GM21619 (cell line): ENCODE data around the gene SUGCT.

Experiments used
- ATAC-seq: cut with Tn5 transposase; IDR thresholded peaks from one replicate; pipeline ENCODE4 v1.9.1; 2021; ENCODE audit not compliant: unreplicated experiment

Gene SUGCT

GRCh38 chr7:40457776-40458480 is 323.1 kb downstream of the SUGCT start:
- no peak for ATAC-seq

DNA sequence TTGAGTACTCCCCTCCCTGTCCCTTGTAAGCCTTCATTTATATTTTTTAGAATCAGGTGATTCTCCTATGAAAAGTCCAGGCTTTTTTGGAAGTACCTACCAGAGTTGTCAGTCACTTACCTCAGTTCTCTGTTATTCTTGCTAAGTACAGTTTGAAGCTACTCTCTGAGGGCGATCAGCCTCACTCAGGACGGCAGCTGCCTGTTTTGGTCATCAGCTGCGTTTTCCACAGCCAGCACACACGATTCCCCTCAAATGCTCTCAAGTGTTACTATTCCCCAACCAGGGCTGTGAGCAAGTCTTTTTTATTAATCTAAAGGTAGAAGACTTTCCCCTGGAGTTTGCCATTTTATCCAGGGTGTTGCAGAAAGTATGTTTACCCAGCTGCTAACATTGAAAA is 328.6 kb downstream of the SUGCT start:
- no peak for ATAC-seq

DNA sequence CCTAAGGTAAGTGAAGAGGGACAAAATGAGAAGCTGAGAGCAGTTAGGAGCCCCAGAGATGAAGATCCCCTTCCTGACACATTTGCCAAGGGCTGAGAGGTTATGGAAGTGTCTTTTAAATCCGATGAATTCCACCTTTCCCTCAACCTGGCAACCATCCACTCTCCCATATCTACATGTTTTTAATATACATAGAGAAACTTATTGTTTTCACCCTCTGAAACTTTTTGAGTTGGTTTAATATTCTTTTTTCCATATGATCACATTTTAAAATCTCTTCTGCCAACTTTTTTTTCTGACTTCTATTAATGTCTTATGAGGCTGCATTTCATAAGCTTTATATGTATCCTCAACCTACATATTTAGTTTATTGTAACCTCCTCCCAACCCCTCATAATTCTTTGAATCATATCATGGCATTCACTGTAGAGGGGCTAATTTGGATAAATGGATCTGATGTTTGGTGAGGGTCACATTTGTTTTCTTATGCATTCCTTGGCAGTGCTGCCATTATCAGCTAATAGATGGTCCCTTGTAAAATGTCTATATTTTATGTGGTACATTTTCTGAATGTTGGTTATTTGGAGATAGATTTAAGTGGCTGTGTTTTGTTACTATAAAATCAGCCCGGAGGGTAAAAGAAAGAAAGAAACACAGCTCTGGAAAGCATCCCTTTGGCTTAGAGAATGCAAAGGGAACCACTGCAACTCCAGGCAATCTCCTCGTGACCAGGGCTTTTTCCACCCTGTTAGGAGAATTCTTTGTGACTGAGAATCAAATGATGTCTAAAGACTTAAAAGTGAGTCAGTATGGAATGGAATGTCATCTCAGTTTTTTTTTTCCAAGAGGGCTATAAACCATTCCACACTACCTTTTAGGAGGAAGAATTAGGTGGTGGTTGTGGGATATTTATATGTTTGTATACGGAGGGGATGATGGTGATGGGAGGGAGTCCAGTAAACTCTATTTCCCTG is 334.4 kb downstream of the SUGCT start:
- ATAC-seq, result no peak

DNA sequence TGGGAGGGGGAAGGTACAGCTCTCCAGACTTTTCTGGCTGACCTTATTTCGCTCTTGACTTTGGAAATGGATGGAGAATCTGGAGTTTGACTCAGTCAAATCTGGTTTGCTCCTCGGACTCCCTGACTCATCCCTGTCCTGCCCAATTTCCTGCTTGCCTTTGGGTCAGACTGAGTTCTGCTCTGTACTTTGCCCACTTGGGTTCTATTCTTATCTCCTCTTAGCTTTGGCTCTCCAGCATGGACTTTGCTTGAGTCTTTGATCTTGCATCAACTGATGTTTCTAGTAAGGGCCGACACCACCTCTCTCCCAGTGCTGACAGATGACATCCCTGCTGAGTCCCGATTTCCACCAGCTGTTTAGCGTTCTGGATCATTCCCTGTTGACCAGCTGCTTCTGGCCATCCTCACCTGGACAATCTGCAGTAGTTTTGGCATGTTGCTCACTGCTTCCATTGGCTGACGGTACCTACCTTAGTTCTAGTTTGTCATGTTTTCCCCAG is 335.3 kb downstream of the SUGCT start:
- no peak for ATAC-seq

DNA sequence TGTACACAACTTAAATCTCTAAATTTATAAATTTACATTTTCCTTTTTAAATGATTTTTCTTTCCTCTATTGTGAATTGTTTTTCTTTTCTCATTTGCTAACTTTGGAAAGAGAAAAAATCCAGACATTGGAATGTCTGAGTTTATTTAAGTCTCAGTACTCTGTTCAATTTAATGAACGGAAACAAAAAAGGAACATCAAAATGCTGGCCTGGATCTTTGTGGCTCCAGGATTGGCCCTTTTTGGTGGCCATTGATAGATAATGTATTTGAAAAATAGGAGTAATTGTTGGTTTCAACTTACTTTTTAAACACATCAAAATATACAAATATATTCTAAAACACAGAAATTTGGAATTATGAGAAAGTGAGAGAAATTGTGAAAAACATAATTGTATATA is 336.0 kb downstream of the SUGCT start:
- no peak for ATAC-seq

GRCh38 chr7:40471891-40472290 is 337.1 kb downstream of the SUGCT start:
- no peak for ATAC-seq

GRCh38 chr7:40474790-40475680 is 340.2 kb downstream of the SUGCT start:
- peak; percentile 99 for ATAC-seq

DNA sequence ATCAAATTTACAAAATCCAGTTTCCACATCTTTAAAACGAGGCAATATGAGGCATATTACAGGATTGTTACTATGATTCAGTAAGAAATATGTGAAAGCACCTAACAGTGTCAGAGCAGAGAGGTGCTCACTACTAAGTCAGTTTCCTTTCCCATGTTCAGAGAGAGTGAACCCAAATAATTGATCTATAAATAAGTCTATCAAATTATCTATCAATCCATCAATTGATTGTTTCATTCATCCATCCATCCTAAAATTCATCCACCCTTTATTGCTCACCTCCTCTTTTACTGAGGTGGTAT is 340.8 kb downstream of the SUGCT start:
- peak; percentile 10 for ATAC-seq

DNA sequence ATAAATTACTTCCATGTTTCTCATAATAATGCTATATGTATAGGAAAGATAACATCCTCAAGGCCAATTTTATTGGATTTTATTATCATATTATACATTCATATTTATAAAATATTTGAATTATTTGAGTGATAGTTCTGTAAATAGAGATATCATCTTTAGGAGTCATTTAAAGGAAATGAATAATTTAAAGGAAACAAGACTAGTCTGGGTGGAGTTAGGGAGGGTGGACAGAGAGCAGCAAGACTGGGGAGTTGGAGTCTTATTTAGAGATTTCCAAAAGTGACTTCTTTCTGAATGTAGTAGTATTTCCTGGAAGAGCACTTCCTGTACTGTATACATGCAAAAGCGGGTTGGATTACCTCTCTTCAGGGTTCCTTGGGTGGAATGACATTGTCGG is 342.3 kb downstream of the SUGCT start:
- no peak for ATAC-seq

- ATAC-seq, result no peak
These were observed 348.0 kb downstream of the SUGCT start for GRCh38 chr7:40482845-40483244.

GRCh38 chr7:40483630-40484029 is 348.8 kb downstream of the SUGCT start:
- ATAC-seq, result no peak

DNA sequence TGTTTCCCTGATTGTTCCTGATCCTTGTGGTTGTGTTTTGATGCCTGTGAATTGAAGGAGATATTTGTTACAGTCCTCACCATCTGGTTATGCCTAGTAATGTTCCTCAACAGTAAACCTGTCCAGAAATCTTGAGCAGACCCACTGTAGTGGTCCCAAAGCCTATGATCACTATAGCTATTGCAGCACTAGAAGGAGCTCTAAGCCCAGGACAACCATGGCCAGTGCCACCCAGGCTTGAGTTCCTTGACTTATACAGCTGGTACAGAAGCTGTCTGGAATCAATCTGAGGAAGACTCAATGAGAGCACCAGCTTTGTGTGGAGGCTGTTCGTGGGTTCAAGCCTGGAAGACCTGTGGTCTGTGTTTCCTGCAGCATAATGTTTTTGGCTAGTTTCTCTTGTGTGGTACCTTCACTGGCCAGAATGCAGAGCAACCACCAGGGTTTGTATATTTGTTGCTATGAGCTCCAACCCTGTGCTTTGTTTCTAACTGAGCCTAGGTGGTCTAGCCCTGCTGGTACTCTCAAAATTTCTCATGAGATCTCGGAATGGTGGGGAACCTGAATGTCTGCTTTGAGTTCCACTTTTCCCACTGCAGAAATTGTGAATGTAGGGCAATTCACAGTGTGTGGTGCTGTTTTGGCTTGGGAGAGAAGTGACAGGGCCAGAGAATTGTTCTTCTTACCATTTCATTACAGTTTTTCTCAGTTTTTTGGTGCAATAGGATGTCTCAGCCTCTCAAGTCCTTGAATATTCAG is 355.2 kb downstream of the SUGCT start:
- ATAC-seq, result no peak

DNA sequence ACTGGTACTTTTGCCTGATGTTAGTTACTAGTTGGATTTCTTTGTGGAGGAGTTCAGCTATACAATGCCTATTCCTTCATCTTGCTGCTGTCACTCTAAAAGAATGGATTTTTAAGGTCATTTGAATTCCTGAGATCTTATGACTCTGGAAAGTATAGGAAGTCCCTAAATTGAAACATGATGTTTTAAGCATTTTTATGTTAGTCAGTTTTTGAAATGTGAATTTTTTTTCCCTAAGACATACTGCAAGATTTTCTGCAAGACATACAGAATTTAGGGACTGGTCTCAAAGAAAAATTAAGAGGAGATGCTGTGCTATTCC is 355.8 kb downstream of the SUGCT start:
- no peak for ATAC-seq

GRCh38 chr7:40492946-40493345 is 358.1 kb downstream of the SUGCT start:
- ATAC-seq, result no peak

- no peak for ATAC-seq
These were observed 358.8 kb downstream of the SUGCT start for GRCh38 chr7:40493609-40494051.

GRCh38 chr7:40498924-40499510 is 364.2 kb downstream of the SUGCT start:
- no peak for ATAC-seq

DNA sequence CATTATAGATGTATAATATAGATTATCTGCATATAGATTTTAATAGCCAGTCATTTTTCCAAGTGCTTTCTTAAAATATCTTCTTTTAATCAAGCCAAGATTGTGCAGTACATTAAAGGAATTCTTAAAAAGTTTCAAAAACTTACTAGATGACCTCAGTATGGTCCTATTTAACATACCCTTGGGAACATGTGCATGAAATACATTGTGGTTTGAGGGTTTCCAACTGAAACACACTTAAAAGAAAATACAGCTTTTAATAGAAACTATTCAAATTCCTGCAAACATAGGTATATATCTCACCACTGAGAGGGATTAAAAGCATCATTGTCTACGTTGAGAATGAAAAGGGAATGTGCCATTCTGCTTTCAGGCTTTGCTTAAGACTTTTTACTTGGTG is 364.9 kb downstream of the SUGCT start:
- no peak for ATAC-seq

DNA sequence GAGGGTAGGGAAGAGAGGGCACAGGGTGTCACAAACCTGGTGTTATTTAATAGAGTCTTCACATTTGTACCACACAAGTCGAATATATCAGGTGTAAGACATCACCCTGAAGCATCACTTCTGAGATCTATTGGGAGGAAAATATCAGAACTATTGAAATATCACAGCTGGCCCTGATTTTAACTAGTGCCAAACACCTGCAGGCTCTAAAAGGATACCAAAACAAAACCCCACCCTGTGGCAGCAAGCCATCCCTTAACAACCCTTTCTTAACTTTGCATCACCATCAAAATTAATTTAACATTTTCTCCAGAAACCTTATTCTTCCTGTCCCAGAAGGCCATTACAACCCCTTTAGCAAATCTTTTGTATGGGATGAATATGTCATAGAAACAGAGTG is 365.4 kb downstream of the SUGCT start:
- no peak for ATAC-seq

- ATAC-seq, result no peak
These were observed 367.6 kb downstream of the SUGCT start for GRCh38 chr7:40502359-40502758.

GRCh38 chr7:40506158-40506557 is 371.4 kb downstream of the SUGCT start:
- ATAC-seq, result no peak
